Nephron (organoid): Measurements from ENCODE around the gene SSUH2.

Source experiments
- H3K27ac Mint-ChIP-seq, 3 experiments: 2 replicates each; pipeline ENCODE4 v1.8.0; 2020; ENCODE audit warnings: mixed read lengths in 3 of 3, mild to moderate bottlenecking in 2 of 3, moderate library complexity in 1 of 3
- H3K27me3 Mint-ChIP-seq: 2 replicates; pipeline ENCODE4 v1.8.0; 2021; ENCODE audit warnings: low read depth, mild to moderate bottlenecking, moderate library complexity, mixed read lengths
- H3K36me3 Mint-ChIP-seq: 2 replicates; pipeline ENCODE4 v1.8.0; 2020; ENCODE audit warnings: low read depth, mixed read lengths
- H3K4me1 Mint-ChIP-seq: 2 replicates; pipeline ENCODE4 v1.8.0; 2020; ENCODE audit warnings: mixed read lengths
- H3K4me3 Mint-ChIP-seq, 3 experiments: 2 replicates each; pipeline ENCODE4 v1.8.0; 2020; ENCODE audit warnings: mild to moderate bottlenecking in 3 of 3, mixed read lengths in 3 of 3, moderate library complexity in 2 of 3
- H3K9me3 Mint-ChIP-seq: 2 replicates; pipeline ENCODE4 v1.8.0; 2020; ENCODE audit warnings: mixed read lengths
- CTCF ChIP-seq, 3 experiments: fragments of 200-600 bp; sonication (generic); IDR thresholded peaks; one replicate each; pipeline ENCODE4 v1.5.0; 2021; ENCODE audit warnings: antibody characterized with exemption in 3 of 3; ENCODE audit not compliant: unreplicated experiment in 3 of 3

Gene SSUH2

GRCh38 chr3:8632402-8633237 lies 12.0 kb downstream of the SSUH2 start:
- TF ChIP-seq CTCF (IDR thresholded peaks at IDR 0.05; ENCODE audit: unreplicated experiment in 3 of 3) = no peak
- Mint-ChIP-seq H3K36me3 (no peaks in the 10 kb centered on the region), H3K27me3 (peaks cover 29% of the 10 kb centered on the region), H3K4me1 (peaks cover 20% of the 10 kb centered on the region), H3K9me3 (peaks cover 3% of the 10 kb centered on the region), H3K27ac (peak overlapping the region in 2 of 3 experiments; percentile 51 to 56), H3K4me3 (no peak overlapping the region)

GRCh38 chr3:8631661-8632060 lies 12.9 kb downstream of the SSUH2 start:
- H3K9me3 Mint-ChIP-seq = peaks cover 2% of the 10 kb centered on the region

GRCh38 chr3:8629151-8630021 lies 15.2 kb downstream of the SSUH2 start:
- Mint-ChIP-seq H3K36me3 (no peaks in the 10 kb centered on the region), H3K4me1 (peaks cover 20% of the 10 kb centered on the region), H3K4me3 (no peak overlapping the region), H3K27me3 (peaks cover 15% of the 10 kb centered on the region), H3K27ac (no peak overlapping the region), H3K9me3 (no peaks in the 10 kb centered on the region)
- TF ChIP-seq CTCF (IDR thresholded peaks at IDR 0.05; ENCODE audit: unreplicated experiment in 3 of 3) = no peak

More at GRCh38 chr3:8631661-8632060, 12.9 kb downstream of the SSUH2 start:
- H3K4me3 Mint-ChIP-seq = no peak overlapping the region
- H3K4me1 Mint-ChIP-seq = peaks cover 20% of the 10 kb centered on the region
- peak overlapping the region; percentile 31 to 56 (median 51) for H3K27ac Mint-ChIP-seq
- no peak for TF ChIP-seq CTCF (IDR thresholded peaks at IDR 0.05; ENCODE audit: unreplicated experiment in 3 of 3)
- H3K36me3 Mint-ChIP-seq = no peaks in the 10 kb centered on the region
- H3K27me3 Mint-ChIP-seq = peaks cover 27% of the 10 kb centered on the region

- H3K27ac Mint-ChIP-seq = no peak overlapping the region
- peaks cover 15% of the 10 kb centered on the region for H3K27me3 Mint-ChIP-seq
- H3K4me1 Mint-ChIP-seq = peaks cover 25% of the 10 kb centered on the region
- no peaks in the 10 kb centered on the region for H3K9me3 Mint-ChIP-seq
- TF ChIP-seq CTCF (IDR thresholded peaks at IDR 0.05; ENCODE audit: unreplicated experiment in 3 of 3) = no peak
- H3K4me3 Mint-ChIP-seq = no peak overlapping the region
- H3K36me3 Mint-ChIP-seq = no peaks in the 10 kb centered on the region
Measured at GRCh38 chr3:8627949-8628348, 16.6 kb downstream of the SSUH2 start.

- no peaks in the 10 kb centered on the region for H3K9me3 Mint-ChIP-seq
- H3K27me3 Mint-ChIP-seq = peaks cover 15% of the 10 kb centered on the region
- H3K4me3 Mint-ChIP-seq = no peak overlapping the region
- no peaks in the 10 kb centered on the region for H3K36me3 Mint-ChIP-seq
- H3K27ac Mint-ChIP-seq = peak overlapping the region in 1 of 3 experiments; percentile 19
- peaks cover 29% of the 10 kb centered on the region for H3K4me1 Mint-ChIP-seq
- no peak for TF ChIP-seq CTCF (IDR thresholded peaks at IDR 0.05; ENCODE audit: unreplicated experiment in 3 of 3)
Measured at GRCh38 chr3:8627201-8627940, 17.2 kb downstream of the SSUH2 start.
